ENCODE measurements around the gene ADGRG6. TPM values are rescaled to one million over a fixed set of nuclear protein-coding genes. Genes with fewer than 3 reads are reported as not detected.

ADGRG6 gene
- total and polyA plus RNA-seq, 2 of the 8 experiments (the other 6 are each of a cell fraction or from before 2014, with no cell fraction given), result 1.1 to 6.2 TPM

GRCh38 chr6:142285235-142286087, 16.3 kb upstream of the ADGRG6 start:
- H3K4ac ChIP-seq (replicated peaks; ENCODE audit: insufficient read length, low read depth, low read length), result no peak overlapping the region
- H2AFZ ChIP-seq (ENCODE audit: low read length), result no peak overlapping the region

More at GRCh38 chr6:142285235-142286087, 16.3 kb upstream of the ADGRG6 start:
- Histone ChIP-seq H4K8ac (ENCODE audit: extremely low read depth, insufficient read depth, low read length) (no peak overlapping the region), H3K79me2 (ENCODE audit: control insufficient read depth in 1 of 2, insufficient read depth in 2 of 2, low read length in 2 of 2) (no peaks in the 10 kb centered on the region), H4K20me1 (replicated peaks in 1 of 2; ENCODE audit: control insufficient read depth in 1 of 2, insufficient read depth in 2 of 2, low read length in 2 of 2) (no peaks in the 10 kb centered on the region), H3K9me3 (ENCODE audit: insufficient read depth in 2 of 2, low read depth in 1 of 2, low read length in 1 of 2) (no peaks in the 10 kb centered on the region), H3K9ac (replicated peaks in 1 of 4; ENCODE audit: extremely low read depth in 1 of 4, low read depth in 3 of 4, low read length in 3 of 4) (no peak overlapping the region), H3K4me1 (replicated peaks in 1 of 4; ENCODE audit: control insufficient read depth in 3 of 4, insufficient read depth in 4 of 4, low read length in 3 of 4) (no peaks in the 10 kb centered on the region), H2BK15ac (ENCODE audit: low read length) (no peak overlapping the region), H3K27ac (ENCODE audit: low read depth, low read length) (no peak overlapping the region), H3K79me1 (ENCODE audit: low read depth, low read length) (no peaks in the 10 kb centered on the region), H3K14ac (ENCODE audit: insufficient read length) (no peak overlapping the region), H2AK5ac (ENCODE audit: low read depth, low read length) (no peak overlapping the region), H2BK20ac (ENCODE audit: low read length) (no peak overlapping the region), H4K5ac (ENCODE audit: insufficient read length, low read depth, low read length) (no peak overlapping the region), H3K56ac (replicated peaks; ENCODE audit: insufficient read length, low read depth, low read length) (no peak overlapping the region), H3K18ac (ENCODE audit: extremely low read depth, low read length) (no peak overlapping the region), H3K23ac (ENCODE audit: insufficient read length) (no peak overlapping the region), H3K4me3 (ENCODE audit: extremely low read depth in 1 of 4, insufficient read depth in 2 of 4, low read depth in 3 of 4, low read length in 4 of 4) (no peak overlapping the region), H4K91ac (replicated peaks; ENCODE audit: insufficient read length, low read length) (no peak overlapping the region), H3K23me2 (ENCODE audit: low read depth, low read length) (no peaks in the 10 kb centered on the region), H2BK120ac (replicated peaks; ENCODE audit: low read depth, low read length) (no peak overlapping the region), H3K36me3 (ENCODE audit: control insufficient read depth in 2 of 4, insufficient read depth in 4 of 4, low read length in 3 of 4) (no peaks in the 10 kb centered on the region), H2BK5ac (ENCODE audit: low read depth, low read length) (no peak overlapping the region), H2BK12ac (ENCODE audit: low read depth, low read length) (no peak overlapping the region), H3K4me2 (ENCODE audit: insufficient read depth in 1 of 2, low read depth in 2 of 2, low read length in 2 of 2) (no peak overlapping the region), H3K27me3 (replicated peaks in 1 of 4; ENCODE audit: control insufficient read depth in 3 of 4, extremely low read depth in 1 of 4, insufficient read depth in 3 of 4, low read length in 3 of 4) (no peaks in the 10 kb centered on the region)
- DNase-seq (ENCODE audit: low read depth in 1 of 2, low spot score in 2 of 2) (no peak), FAIRE-seq (no peak)
- ChIA-PET POLR2A (ENCODE audit: partially characterized antibody) (interaction anchor here (1.0 kb wide), 1 partner anchor 16 kb away, joined by 3 read pairs; the partner anchor contains the start of gene ADGRG6), CTCF (ENCODE audit: partially characterized antibody) (interaction anchor here (0.7 to 1.6 kb wide), 3 partner anchors 12 to 44 kb away, joined by 3 read pairs; no protein-coding TSS in a partner anchor)
- no peak for TF ChIP-seq RFX5 (IDR thresholded peaks at IDR 0.05; ENCODE audit: borderline replicate concordance, low read depth, low read length)
- TF ChIP-seq KDM4A (IDR thresholded peaks at IDR 0.05; ENCODE audit: low read depth, low read length, severe bottlenecking), result no peak
- TF ChIP-seq POLR2A (IDR thresholded peaks at IDR 0.05; ENCODE audit: control extremely low read depth in 1 of 2, low read depth in 2 of 2, low read length in 2 of 2), result no peak
- WGBS, 2 experiments (ENCODE audit: extremely low coverage in 1 of 2, insufficient coverage in 1 of 2, insufficient read length in 1 of 2, insufficient replicate concordance in 2 of 2, low coverage in 1 of 2, low lambda C conversion rate in 2 of 2, missing lambda C conversion rate in 1 of 2), result 90% methylated on average over 9 of the region's 9 CpGs; no CpG with 5 or more reads in 1 of the 2 experiments

All from H1 (cell line).